Adipocyte (in vitro differentiated cells): Measurements from ENCODE around the gene ADGRA3.

ENCODE experiments used
- DNase-seq: peaks from one replicate; pipeline ENCODE4 v3.0.0-alpha.2; 2015; ENCODE audit warnings: low read depth
- H3K27me3 ChIP-seq: replicated peaks from 2 replicates; pipeline ENCODE4 v1.7.0; 2013; ENCODE audit warnings: mild to moderate bottlenecking, low read length, moderate library complexity; ENCODE audit not compliant: control insufficient read depth, insufficient read depth
- H3K36me3 ChIP-seq: 2 replicates; pipeline ENCODE4 v1.7.0; 2013; ENCODE audit warnings: low read length, mild to moderate bottlenecking, moderate library complexity; ENCODE audit not compliant: control insufficient read depth, insufficient read depth, severe bottlenecking
- H3K4me1 ChIP-seq: 2 replicates; pipeline ENCODE4 v1.7.0; 2013; ENCODE audit warnings: mild to moderate bottlenecking, low read length, moderate library complexity; ENCODE audit not compliant: control insufficient read depth, insufficient read depth
- H3K4me3 ChIP-seq: 2 replicates; pipeline ENCODE4 v1.7.0; 2013; ENCODE audit warnings: mild to moderate bottlenecking, low read length, moderate library complexity
- H3K9ac ChIP-seq: 2 replicates; pipeline ENCODE4 v1.7.0; 2013; ENCODE audit warnings: mild to moderate bottlenecking, low read length, moderate library complexity
- H3K9me3 ChIP-seq: 2 replicates; pipeline ENCODE4 v1.7.0; 2013; ENCODE audit warnings: mild to moderate bottlenecking, low read length, moderate library complexity; ENCODE audit not compliant: control insufficient read depth

ADGRA3 gene

GRCh38 chr4:22428441-22428840 is 87.4 kb downstream of the ADGRA3 start:
- Histone ChIP-seq H3K9ac (no peak overlapping the region), H3K4me3 (no peak overlapping the region), H3K36me3 (peaks cover 3% of the 10 kb centered on the region), H3K9me3 (no peaks in the 10 kb centered on the region), H3K4me1 (no peaks in the 10 kb centered on the region), H3K27me3 (no peaks in the 10 kb centered on the region)
- DNase-seq, result no peak

DNA sequence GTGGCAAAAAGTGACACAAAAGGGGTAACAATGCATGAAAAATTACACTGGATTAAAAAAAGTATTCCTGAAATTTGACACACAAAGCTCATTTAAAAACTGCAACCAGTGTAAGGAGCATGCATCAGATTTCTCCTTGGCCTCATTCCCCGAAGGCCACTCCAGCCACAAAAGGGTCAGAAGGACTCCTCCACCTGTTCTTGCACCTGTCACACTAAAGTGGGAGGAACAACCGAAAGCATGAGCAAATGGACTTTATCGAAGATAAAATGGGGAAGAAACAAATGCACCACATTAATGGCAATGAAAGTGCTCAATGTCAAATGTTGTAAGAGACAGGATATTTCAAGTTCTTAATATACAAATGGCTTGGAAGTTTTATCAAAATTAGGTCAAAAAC is 88.2 kb downstream of the ADGRA3 start:
- H3K4me3 ChIP-seq, result no peak overlapping the region
- H3K27me3 ChIP-seq, result no peaks in the 10 kb centered on the region
- no peak for DNase-seq
- no peak overlapping the region for H3K9ac ChIP-seq
- H3K4me1 ChIP-seq, result no peaks in the 10 kb centered on the region
- H3K36me3 ChIP-seq, result peaks cover 3% of the 10 kb centered on the region
- no peaks in the 10 kb centered on the region for H3K9me3 ChIP-seq

GRCh38 chr4:22420291-22420690 is 95.6 kb downstream of the ADGRA3 start:
- H3K27me3 ChIP-seq, result no peaks in the 10 kb centered on the region
- no peak overlapping the region for H3K4me3 ChIP-seq
- H3K9me3 ChIP-seq, result no peaks in the 10 kb centered on the region
- no peak for DNase-seq
- H3K9ac ChIP-seq, result no peak overlapping the region
- H3K36me3 ChIP-seq, result peaks cover 5% of the 10 kb centered on the region
- no peaks in the 10 kb centered on the region for H3K4me1 ChIP-seq

DNA sequence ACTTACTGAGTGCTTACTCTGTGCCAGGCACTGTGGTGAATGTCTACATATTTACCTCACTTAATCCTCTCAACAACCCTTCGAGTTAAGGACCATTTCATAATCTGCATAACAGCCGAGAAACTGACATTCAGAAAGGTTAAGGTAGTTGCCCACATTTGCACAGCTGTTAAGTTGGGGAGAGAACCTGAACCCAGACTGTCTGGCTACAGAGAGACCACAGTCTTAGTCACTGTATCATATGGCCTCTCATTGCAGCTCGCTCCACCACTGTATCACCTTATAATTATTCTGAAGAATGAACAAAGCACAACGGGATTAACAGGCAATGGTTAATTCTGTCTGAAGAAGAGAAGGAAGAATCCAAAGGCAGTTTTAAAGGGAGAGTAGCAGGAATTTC is 98.5 kb downstream of the ADGRA3 start:
- no peaks in the 10 kb centered on the region for H3K9me3 ChIP-seq
- no peaks in the 10 kb centered on the region for H3K27me3 ChIP-seq
- no peaks in the 10 kb centered on the region for H3K4me1 ChIP-seq
- peaks cover 5% of the 10 kb centered on the region for H3K36me3 ChIP-seq
- DNase-seq, result no peak
- H3K4me3 ChIP-seq, result no peak overlapping the region
- no peak overlapping the region for H3K9ac ChIP-seq

GRCh38 chr4:22416403-22416802 is 99.5 kb downstream of the ADGRA3 start:
- peaks cover 5% of the 10 kb centered on the region for H3K36me3 ChIP-seq
- H3K9ac ChIP-seq, result no peak overlapping the region
- H3K9me3 ChIP-seq, result no peaks in the 10 kb centered on the region
- H3K4me3 ChIP-seq, result no peak overlapping the region
- no peak for DNase-seq
- no peaks in the 10 kb centered on the region for H3K4me1 ChIP-seq
- H3K27me3 ChIP-seq, result no peaks in the 10 kb centered on the region

- no peaks in the 10 kb centered on the region for H3K9me3 ChIP-seq
- no peaks in the 10 kb centered on the region for H3K4me1 ChIP-seq
- H3K9ac ChIP-seq, result no peak overlapping the region
- no peaks in the 10 kb centered on the region for H3K27me3 ChIP-seq
- H3K4me3 ChIP-seq, result no peak overlapping the region
- no peak for DNase-seq
- no peaks in the 10 kb centered on the region for H3K36me3 ChIP-seq
These were observed 101.0 kb downstream of the ADGRA3 start for GRCh38 chr4:22414833-22415232.

GRCh38 chr4:22413471-22413870 is 102.4 kb downstream of the ADGRA3 start:
- DNase-seq, result no peak
- no peaks in the 10 kb centered on the region for H3K4me1 ChIP-seq
- no peaks in the 10 kb centered on the region for H3K9me3 ChIP-seq
- H3K4me3 ChIP-seq, result no peak overlapping the region
- no peak overlapping the region for H3K9ac ChIP-seq
- H3K27me3 ChIP-seq, result no peaks in the 10 kb centered on the region
- H3K36me3 ChIP-seq, result no peaks in the 10 kb centered on the region

- DNase-seq, result no peak
- Histone ChIP-seq H3K36me3 (no peaks in the 10 kb centered on the region), H3K4me1 (no peaks in the 10 kb centered on the region), H3K27me3 (no peaks in the 10 kb centered on the region), H3K9me3 (no peaks in the 10 kb centered on the region), H3K4me3 (no peak overlapping the region), H3K9ac (no peak overlapping the region)
These were observed 103.9 kb downstream of the ADGRA3 start for GRCh38 chr4:22412013-22412412.

GRCh38 chr4:22410645-22411247 is 105.1 kb downstream of the ADGRA3 start:
- Histone ChIP-seq H3K4me1 (no peaks in the 10 kb centered on the region), H3K27me3 (no peaks in the 10 kb centered on the region), H3K9me3 (no peaks in the 10 kb centered on the region), H3K36me3 (peaks cover 2% of the 10 kb centered on the region), H3K4me3 (no peak overlapping the region), H3K9ac (no peak overlapping the region)
- DNase-seq, result peak; percentile 71

- Histone ChIP-seq H3K27me3 (no peaks in the 10 kb centered on the region), H3K4me1 (no peaks in the 10 kb centered on the region), H3K9ac (no peak overlapping the region), H3K4me3 (no peak overlapping the region), H3K36me3 (peaks cover 2% of the 10 kb centered on the region), H3K9me3 (no peaks in the 10 kb centered on the region)
- no peak for DNase-seq
These were observed 107.4 kb downstream of the ADGRA3 start for GRCh38 chr4:22408474-22408873.

- no peaks in the 10 kb centered on the region for H3K9me3 ChIP-seq
- H3K4me3 ChIP-seq, result no peak overlapping the region
- H3K27me3 ChIP-seq, result no peaks in the 10 kb centered on the region
- H3K36me3 ChIP-seq, result peaks cover 2% of the 10 kb centered on the region
- no peak for DNase-seq
- H3K9ac ChIP-seq, result no peak overlapping the region
- no peaks in the 10 kb centered on the region for H3K4me1 ChIP-seq
These were observed 108.5 kb downstream of the ADGRA3 start for GRCh38 chr4:22407361-22407760.

- H3K36me3 ChIP-seq, result peaks cover 9% of the 10 kb centered on the region
- no peak overlapping the region for H3K4me3 ChIP-seq
- H3K9me3 ChIP-seq, result no peaks in the 10 kb centered on the region
- H3K27me3 ChIP-seq, result no peaks in the 10 kb centered on the region
- no peaks in the 10 kb centered on the region for H3K4me1 ChIP-seq
- DNase-seq, result no peak
- no peak overlapping the region for H3K9ac ChIP-seq
These were observed 117.2 kb downstream of the ADGRA3 start for GRCh38 chr4:22398671-22399070.
